Measurements from ENCODE around the gene GAK. TPM values are rescaled to one million over a fixed set of nuclear protein-coding genes. Genes with fewer than 3 reads are reported as not detected.

Gene GAK
- total RNA-seq, 2 donors from 2014 or later: 104 to 121 TPM

- Mint-ChIP-seq H3K4me3 (no peak overlapping the region), H3K27me3 (ENCODE audit: insufficient read depth) (peaks cover 3% of the 10 kb centered on the region), H3K9me3 (peaks cover 21% of the 10 kb centered on the region), H3K27ac (no peak overlapping the region), H3K36me3 (ENCODE audit: low read depth) (peaks cover 4% of the 10 kb centered on the region), H3K4me1 (no peaks in the 10 kb centered on the region)
- Histone ChIP-seq H3K36me3 (ENCODE audit: control insufficient read depth, insufficient read depth, low read length) (no peaks in the 10 kb centered on the region), H3K27ac (ENCODE audit: low read depth, low read length) (no peak overlapping the region), H3K4me3 (ENCODE audit: low read length) (no peak overlapping the region), H3K4me1 (ENCODE audit: control insufficient read depth, insufficient read depth, low read length) (no peaks in the 10 kb centered on the region), H3K9me3 (ENCODE audit: control insufficient read depth, low read length) (peaks cover 15% of the 10 kb centered on the region), H3K27me3 (ENCODE audit: control insufficient read depth, insufficient read depth, low read length, poor library complexity, severe bottlenecking) (no peaks in the 10 kb centered on the region), H3K9ac (ENCODE audit: extremely low read depth, low read length, poor library complexity, severe bottlenecking) (no peak overlapping the region)
- no peak for DNase-seq
- WGBS, 2 experiments (ENCODE audit: insufficient coverage in 1 of 2, insufficient read length in 1 of 2): 88 to 92% methylated on average over 20 to 22 of the region's 22 CpGs
- TF ChIP-seq CTCF (conservative IDR thresholded peaks at IDR 0.05): no peak
Observed at GRCh38 chr4:836750-837301, 95.3 kb downstream of the GAK start.

GRCh38 chr4:836003-836511, 96.1 kb downstream of the GAK start:
- Histone ChIP-seq H3K36me3 (ENCODE audit: control insufficient read depth, insufficient read depth, low read length) (no peaks in the 10 kb centered on the region), H3K27ac (ENCODE audit: low read depth, low read length) (no peak overlapping the region), H3K27me3 (ENCODE audit: control insufficient read depth, insufficient read depth, low read length, poor library complexity, severe bottlenecking) (no peaks in the 10 kb centered on the region), H3K4me3 (ENCODE audit: low read length) (no peak overlapping the region), H3K4me1 (ENCODE audit: control insufficient read depth, insufficient read depth, low read length) (no peaks in the 10 kb centered on the region), H3K9me3 (ENCODE audit: control insufficient read depth, low read length) (peaks cover 15% of the 10 kb centered on the region), H3K9ac (ENCODE audit: extremely low read depth, low read length, poor library complexity, severe bottlenecking) (no peak overlapping the region)
- 94% methylated on average over 30 to 32 of the region's 32 CpGs for WGBS, 2 experiments (ENCODE audit: insufficient coverage in 1 of 2, insufficient read length in 1 of 2)
- Mint-ChIP-seq H3K27ac (no peak overlapping the region), H3K4me1 (no peaks in the 10 kb centered on the region), H3K36me3 (ENCODE audit: low read depth) (no peaks in the 10 kb centered on the region), H3K4me3 (no peak overlapping the region), H3K9me3 (peaks cover 23% of the 10 kb centered on the region), H3K27me3 (ENCODE audit: insufficient read depth) (peaks cover 5% of the 10 kb centered on the region)
- DNase-seq: no peak
- no peak for TF ChIP-seq CTCF (conservative IDR thresholded peaks at IDR 0.05)

- Mint-ChIP-seq H3K27me3 (ENCODE audit: insufficient read depth) (peaks cover 5% of the 10 kb centered on the region), H3K4me1 (peaks cover under 1% of the 10 kb centered on the region), H3K4me3 (no peak overlapping the region), H3K9me3 (peaks cover 23% of the 10 kb centered on the region), H3K27ac (no peak overlapping the region), H3K36me3 (ENCODE audit: low read depth) (no peaks in the 10 kb centered on the region)
- 91 to 92% methylated on average over 38 to 46 of the region's 46 CpGs for WGBS, 2 experiments (ENCODE audit: insufficient coverage in 1 of 2, insufficient read length in 1 of 2)
- no peak for DNase-seq
- Histone ChIP-seq H3K36me3 (ENCODE audit: control insufficient read depth, insufficient read depth, low read length) (no peaks in the 10 kb centered on the region), H3K4me1 (ENCODE audit: control insufficient read depth, insufficient read depth, low read length) (no peaks in the 10 kb centered on the region), H3K9ac (ENCODE audit: extremely low read depth, low read length, poor library complexity, severe bottlenecking) (no peak overlapping the region), H3K9me3 (ENCODE audit: control insufficient read depth, low read length) (peaks cover 15% of the 10 kb centered on the region), H3K27me3 (ENCODE audit: control insufficient read depth, insufficient read depth, low read length, poor library complexity, severe bottlenecking) (no peaks in the 10 kb centered on the region), H3K4me3 (ENCODE audit: low read length) (no peak overlapping the region), H3K27ac (ENCODE audit: low read depth, low read length) (no peak overlapping the region)
- no peak for TF ChIP-seq CTCF (conservative IDR thresholded peaks at IDR 0.05)
Observed at GRCh38 chr4:835148-836002, 96.7 kb downstream of the GAK start.
